CD4-positive, CD25-positive, alpha-beta regulatory T cell (primary cell): Measurements from ENCODE around the gene GMIP. TPM values are rescaled to one million over a fixed set of nuclear protein-coding genes. Genes with fewer than 3 reads are reported as not detected.
A peak's percentile ranks its signal among the peaks of the same experiment; 100 is the strongest.
"Not testable (repeated sequence)": the region's sequence is repeated elsewhere in the genome, so short reads cannot be mapped to it uniquely, and the experiment has no call there.

Experiments
- ATAC-seq, 2 donors: fragments of 150-1000 bp; cut with Tn5 transposase; one replicate each; pipeline ENCODE4 v1.10.0; 2021; ENCODE audit warnings: low read depth in 2 of 2, moderate number of reproducible peaks in 2 of 2, moderate library complexity in 1 of 2
- DNase-seq, 3 donors: peaks; one replicate each; pipeline versions ENCODE4 v3.0.0 to v3.0.0-alpha.2; 2012 to 2022; ENCODE audit warnings: mixed read lengths in 1 of 3
- H3K27ac ChIP-seq: one replicate; pipeline ENCODE4 v1.7.0; 2013; ENCODE audit warnings: mild to moderate bottlenecking, low read length; ENCODE audit not compliant: insufficient read depth, poor library complexity, severe bottlenecking
- H3K27me3 ChIP-seq: one replicate; pipeline ENCODE4 v1.7.0; 2013; ENCODE audit warnings: low read length; ENCODE audit not compliant: control insufficient read depth, insufficient read depth
- H3K36me3 ChIP-seq: one replicate; pipeline ENCODE4 v1.7.0; 2013; ENCODE audit warnings: mild to moderate bottlenecking, low read length, moderate library complexity; ENCODE audit not compliant: control insufficient read depth, insufficient read depth
- H3K4me1 ChIP-seq: 2 replicates; pipeline ENCODE4 v1.7.0; 2013; ENCODE audit warnings: mild to moderate bottlenecking, low read length; ENCODE audit not compliant: insufficient read depth, control insufficient read depth, poor library complexity, severe bottlenecking
- H3K4me3 ChIP-seq: one replicate; pipeline ENCODE4 v1.7.0; 2013; ENCODE audit warnings: low read depth, mild to moderate bottlenecking, low read length, moderate library complexity
- H3K9me3 ChIP-seq, 2 experiments: 1 replicate in 1 of 2; 2 replicates in 1 of 2; pipeline ENCODE4 v1.7.0; 2013; ENCODE audit warnings: low read length in 2 of 2, mild to moderate bottlenecking in 1 of 2, moderate library complexity in 1 of 2; ENCODE audit not compliant: control insufficient read depth in 2 of 2
- H3K27ac Mint-ChIP-seq, 3 donors: one replicate each; pipeline ENCODE4 v1.8.0; 2020 to 2022; ENCODE audit warnings: mild to moderate bottlenecking in 3 of 3, mixed read lengths in 3 of 3, moderate library complexity in 2 of 3
- H3K27me3 Mint-ChIP-seq: one replicate; pipeline ENCODE4 v1.8.0; 2022; ENCODE audit warnings: mild to moderate bottlenecking, mixed read lengths
- H3K36me3 Mint-ChIP-seq: one replicate; pipeline ENCODE4 v1.8.0; 2020; ENCODE audit warnings: mixed read lengths
- H3K4me1 Mint-ChIP-seq, 4 donors: one replicate each; pipeline ENCODE4 v1.8.0; 2020 to 2022; ENCODE audit warnings: mixed read lengths in 4 of 4, mild to moderate bottlenecking in 1 of 4
- H3K4me3 Mint-ChIP-seq, 4 donors: one replicate each; pipeline ENCODE4 v1.8.0; 2020 to 2022; ENCODE audit warnings: mild to moderate bottlenecking in 4 of 4, mixed read lengths in 4 of 4, moderate library complexity in 3 of 4
- H3K9me3 Mint-ChIP-seq, 7 donors: one replicate each; pipeline ENCODE4 v1.8.0; 2020 to 2022; ENCODE audit warnings: mixed read lengths in 7 of 7, mild to moderate bottlenecking in 3 of 7, moderate library complexity in 2 of 7
- polyA plus RNA-seq, 4 donors: library from polyadenylated mRNA; unstranded; fragments of 300-500 nt; fragmentation: Illumina TruSeq; gene quantifications; one replicate each; pipeline ENCODE4 v1.2.3, GENCODE V29; 2021
- total RNA-seq: library from RNA; stranded (reverse); gene quantifications from one replicate; pipeline ENCODE4 v1.2.3, GENCODE V29; 2022

Gene GMIP
- total and polyA plus RNA-seq, 5 donors from 2014 or later = 42.1 to 155 (median 46.4) TPM

DNA sequence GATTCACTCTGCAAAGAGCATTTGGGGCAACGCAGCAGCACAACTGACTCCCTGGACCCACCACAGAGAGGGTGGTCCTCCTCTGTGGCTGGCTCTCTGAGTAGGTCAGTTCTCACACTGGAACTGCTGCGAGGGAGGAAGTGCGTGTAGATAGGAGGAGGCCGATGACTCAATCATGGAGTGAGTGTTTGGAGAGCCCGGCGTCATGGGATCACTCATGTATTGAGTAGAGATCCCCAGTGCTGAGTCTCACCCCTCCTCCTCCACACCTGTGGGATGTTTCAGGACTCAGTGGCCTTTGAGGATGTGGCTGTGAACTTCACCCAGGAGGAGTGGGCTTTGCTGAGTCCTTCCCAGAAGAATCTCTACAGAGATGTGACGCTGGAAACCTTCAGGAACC lies 34.1 kb upstream of the GMIP start:
- Histone ChIP-seq H3K36me3 (peaks cover 85% of the 10 kb centered on the region), H3K27me3 (no peaks in the 10 kb centered on the region), H3K27ac (no peak overlapping the region), H3K4me1 (no peaks in the 10 kb centered on the region), H3K4me3 (peak overlapping the region; percentile 32), H3K9me3 (peaks cover 78 to 97% of the 10 kb centered on the region in 2 experiments)
- no peak for DNase-seq
- H3K9me3 Mint-ChIP-seq = peaks cover 0 to 77% (median 37%) of the 10 kb centered on the region in 7 donors
- peaks cover 74% of the 10 kb centered on the region for H3K36me3 Mint-ChIP-seq
- no peak for ATAC-seq
- H3K4me3 Mint-ChIP-seq = peak overlapping the region in 2 of 4 donors; percentile 24 to 52
- peaks cover 0 to 37% (median 4%) of the 10 kb centered on the region in 4 donors for H3K4me1 Mint-ChIP-seq
- H3K27ac Mint-ChIP-seq = peak overlapping the region in 1 of 3 donors; percentile 82
- no peaks in the 10 kb centered on the region for H3K27me3 Mint-ChIP-seq

DNA sequence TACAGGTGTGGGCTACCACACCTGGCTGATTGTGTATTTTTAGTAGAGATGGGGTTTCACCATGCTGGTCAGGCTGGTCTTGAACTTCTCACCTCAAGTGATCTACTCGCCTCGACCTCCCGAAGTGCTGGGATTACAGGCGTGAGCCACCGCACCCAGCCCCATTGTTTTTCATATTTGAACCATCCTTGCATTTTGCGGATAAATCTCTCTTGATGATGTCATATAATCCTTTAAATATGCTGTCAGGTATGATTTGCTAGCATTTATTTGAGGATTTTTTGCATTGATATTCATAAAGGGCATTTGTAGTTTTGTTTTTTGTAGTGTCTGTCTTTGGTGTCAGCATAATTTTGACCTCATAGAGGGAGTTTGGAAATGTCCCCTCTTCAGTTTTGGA lies 30.9 kb upstream of the GMIP start:
- peaks cover 74% of the 10 kb centered on the region for H3K36me3 Mint-ChIP-seq
- H3K4me3 Mint-ChIP-seq = peak overlapping the region; percentile 54 to 86 (median 71)
- H3K27me3 Mint-ChIP-seq = no peaks in the 10 kb centered on the region
- H3K9me3 Mint-ChIP-seq = peaks cover 0 to 76% (median 26%) of the 10 kb centered on the region in 7 donors
- Histone ChIP-seq H3K27me3 (no peaks in the 10 kb centered on the region), H3K9me3 (peaks cover 67 to 86% of the 10 kb centered on the region in 2 experiments), H3K4me3 (peak overlapping the region; percentile 24), H3K27ac (no peak overlapping the region), H3K4me1 (peaks cover 3% of the 10 kb centered on the region), H3K36me3 (peaks cover 86% of the 10 kb centered on the region)
- peaks cover 0 to 57% (median 15%) of the 10 kb centered on the region in 4 donors for H3K4me1 Mint-ChIP-seq
- ATAC-seq (no peak), DNase-seq (no peak)
- peak overlapping the region in 2 of 3 donors; percentile 29 to 84 for H3K27ac Mint-ChIP-seq

DNA sequence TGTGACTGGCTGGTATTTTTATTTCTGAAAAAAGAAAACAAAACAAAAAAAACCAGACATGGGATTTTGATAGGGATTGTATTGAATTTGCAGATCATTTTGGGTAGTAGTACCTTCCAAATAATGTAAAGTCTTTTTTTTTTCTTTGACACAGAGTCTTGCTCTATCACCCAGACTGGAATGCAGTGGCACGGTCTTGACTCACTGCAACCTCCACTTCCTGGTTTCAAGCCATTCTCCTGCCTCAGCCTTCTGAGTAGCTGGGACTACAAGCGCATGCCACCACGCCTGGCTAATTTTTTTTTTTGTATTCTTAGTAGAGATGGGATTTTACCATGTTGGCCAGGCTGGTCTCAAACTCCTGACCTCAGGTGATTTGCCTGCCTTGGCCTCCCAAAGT lies 29.4 kb upstream of the GMIP start:
- peaks cover 7% of the 10 kb centered on the region for H3K27me3 Mint-ChIP-seq
- peaks cover 71% of the 10 kb centered on the region for H3K36me3 ChIP-seq
- peaks cover 0 to 69% (median 16%) of the 10 kb centered on the region in 7 donors for H3K9me3 Mint-ChIP-seq
- no peak for ATAC-seq
- H3K27me3 ChIP-seq = no peaks in the 10 kb centered on the region
- peaks cover 60% of the 10 kb centered on the region for H3K36me3 Mint-ChIP-seq
- DNase-seq = no peak
- H3K27ac ChIP-seq = no peak overlapping the region
- H3K9me3 ChIP-seq = peaks cover 53 to 71% of the 10 kb centered on the region in 2 experiments
- H3K4me1 ChIP-seq = peaks cover 9% of the 10 kb centered on the region
- H3K4me3 Mint-ChIP-seq = peak overlapping the region; percentile 59 to 87 (median 74)
- H3K4me3 ChIP-seq = no peak overlapping the region
- peak overlapping the region in 2 of 3 donors; percentile 20 to 43 for H3K27ac Mint-ChIP-seq
- H3K4me1 Mint-ChIP-seq = peaks cover 0 to 60% (median 19%) of the 10 kb centered on the region in 4 donors

DNA sequence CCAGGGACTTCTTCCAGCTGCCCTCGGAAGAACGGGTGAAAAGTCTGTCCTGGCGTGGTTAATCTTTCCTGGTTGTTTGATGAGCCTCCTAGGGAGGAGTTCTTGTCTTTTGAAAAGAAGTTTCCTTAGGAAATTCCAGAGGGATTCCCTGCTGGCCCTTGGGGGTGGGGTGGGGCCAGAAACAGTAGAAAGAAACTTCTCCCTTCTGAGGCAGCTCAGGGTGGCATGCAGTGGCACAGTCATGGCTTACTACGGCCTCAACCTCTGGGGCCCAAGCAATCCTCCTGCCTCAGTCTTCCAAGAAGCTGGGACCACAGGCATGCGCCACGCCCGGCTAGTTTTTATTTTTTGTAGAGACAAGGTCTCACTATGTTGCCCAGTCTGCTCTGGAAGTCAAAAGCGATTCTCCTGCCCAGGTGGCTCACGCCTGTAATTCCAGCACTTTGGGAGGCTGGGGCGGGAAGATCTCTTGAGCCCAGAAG lies 26.7 kb upstream of the GMIP start:
- Mint-ChIP-seq H3K9me3 (peaks cover 0 to 44% (median 5%) of the 10 kb centered on the region in 7 donors), H3K4me1 (peaks cover 0 to 58% (median 19%) of the 10 kb centered on the region in 4 donors), H3K27me3 (peaks cover 7% of the 10 kb centered on the region), H3K27ac (peak overlapping the region; percentile 93 to 99 (median 97)), H3K36me3 (peaks cover 34% of the 10 kb centered on the region), H3K4me3 (peak overlapping the region; percentile 87 to 97 (median 92))
- peaks cover 13% of the 10 kb centered on the region for H3K4me1 ChIP-seq
- ATAC-seq = no peak
- peaks cover 45% of the 10 kb centered on the region for H3K36me3 ChIP-seq
- no peak for DNase-seq
- H3K27ac ChIP-seq = peak overlapping the region; percentile 96
- peak overlapping the region; percentile 94 for H3K4me3 ChIP-seq
- no peaks in the 10 kb centered on the region for H3K27me3 ChIP-seq
- H3K9me3 ChIP-seq = peaks cover 32 to 61% of the 10 kb centered on the region in 2 experiments

DNA sequence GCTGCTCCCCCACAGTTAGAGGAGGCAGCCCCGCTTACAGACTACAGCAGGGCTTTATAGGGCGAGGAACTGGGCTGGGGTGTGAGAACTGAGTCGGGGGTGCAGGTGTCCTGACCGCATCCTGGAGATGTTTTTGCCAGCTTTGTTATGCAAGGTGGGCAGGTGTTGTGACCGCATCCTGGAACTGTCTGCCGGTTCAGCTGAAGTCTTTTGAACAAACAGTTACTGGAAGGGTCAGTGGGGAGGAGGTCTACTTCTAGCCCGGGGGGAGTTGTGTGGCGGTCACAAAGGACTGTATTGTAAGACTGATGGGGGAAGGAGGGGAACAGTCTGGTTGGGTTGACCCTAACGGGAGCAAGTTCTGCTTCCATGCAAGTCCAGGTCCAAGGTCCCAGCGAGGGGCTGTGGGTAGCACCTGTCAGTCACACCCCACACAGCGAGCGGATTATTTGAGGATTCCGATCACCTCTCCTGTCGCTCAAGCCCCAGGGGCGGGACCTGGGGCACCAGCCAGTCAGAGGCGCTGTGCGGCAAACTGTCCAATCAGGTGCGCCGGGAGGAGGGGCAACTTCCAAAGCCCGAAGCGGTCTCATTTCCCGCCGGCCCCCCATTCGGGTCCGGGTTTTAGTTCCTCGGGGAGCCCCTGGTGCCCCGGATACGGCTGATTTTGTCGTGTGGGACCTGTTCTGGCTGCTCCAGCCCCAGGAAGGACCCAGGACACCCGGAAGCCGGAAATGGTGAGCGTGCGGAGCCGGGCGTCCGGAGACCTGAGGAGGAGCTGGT lies 25.0 kb upstream of the GMIP start, which contains the start of gene ZNF101:
ZNF101 (plus strand) TSS at position 610 of the 783 bp plus-strand sequence; CDS start at position 735, 125 bp downstream.
- ATAC-seq (peak; percentile 67 to 69), DNase-seq (peak; percentile 86 to 98 (median 97))
- Histone ChIP-seq H3K27ac (peak within 1 kb of the TSS; percentile 96), H3K4me1 (peaks cover 13% of the 10 kb centered on the region), H3K27me3 (no peaks in the 10 kb centered on the region), H3K9me3 (peaks cover 19 to 47% of the 10 kb centered on the region in 2 experiments), H3K4me3 (peak within 1 kb of the TSS; percentile 94), H3K36me3 (peaks cover 29% of the 10 kb centered on the region)
- peaks cover 5 to 57% (median 17%) of the 10 kb centered on the region in 4 donors for H3K4me1 Mint-ChIP-seq
- H3K27me3 Mint-ChIP-seq = peaks cover 7% of the 10 kb centered on the region
- H3K36me3 Mint-ChIP-seq = peaks cover 23% of the 10 kb centered on the region
- peak within 1 kb of the TSS; percentile 97 to 99 (median 99) for H3K27ac Mint-ChIP-seq
- H3K9me3 Mint-ChIP-seq = peaks cover 0 to 35% (median 5%) of the 10 kb centered on the region in 7 donors
- H3K4me3 Mint-ChIP-seq = peak within 1 kb of the TSS; percentile 87 to 97 (median 92)

DNA sequence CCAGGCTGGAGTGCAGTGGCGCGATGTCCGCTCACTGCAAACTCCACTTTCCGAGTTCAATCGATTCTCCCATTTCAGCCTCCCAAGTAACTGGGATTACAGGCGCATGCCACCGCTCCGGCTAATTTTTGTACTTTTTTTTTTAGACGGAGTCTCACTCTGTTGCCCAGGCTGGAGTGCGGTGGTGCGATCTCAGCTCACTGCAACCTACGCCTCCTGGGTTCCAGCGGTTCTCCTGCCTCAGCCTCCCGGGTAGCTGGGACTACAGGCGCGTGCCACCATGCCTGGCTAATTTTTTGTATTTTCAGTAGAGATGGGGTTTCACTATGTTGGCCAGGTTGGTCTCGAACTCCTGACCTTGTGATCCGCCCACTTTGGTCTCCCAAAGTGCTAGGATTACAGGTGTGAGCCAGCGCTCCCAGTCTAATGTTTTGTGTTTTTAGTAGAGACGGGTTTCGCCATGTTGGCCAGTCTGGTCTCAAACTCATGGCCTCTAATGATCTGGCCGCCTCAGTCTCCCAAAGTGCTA lies 22.0 kb upstream of the GMIP start:
- not testable (repeated sequence) for H3K36me3 Mint-ChIP-seq, H3K27me3 ChIP-seq, H3K36me3 ChIP-seq, DNase-seq, ATAC-seq, H3K27me3 Mint-ChIP-seq, H3K27ac ChIP-seq, H3K4me3 ChIP-seq
- Mint-ChIP-seq H3K4me3 (peak overlapping the region in 2 of 4 donors; percentile 14 to 59), H3K9me3 (peaks cover 0 to 12% (median under 1%) of the 10 kb centered on the region in 7 donors), H3K27ac (peak overlapping the region in 2 of 3 donors; percentile 31 to 32), H3K4me1 (peaks cover 9 to 59% (median 29%) of the 10 kb centered on the region in 4 donors)
- Histone ChIP-seq H3K9me3 (peaks cover 3 to 19% of the 10 kb centered on the region in 2 experiments), H3K4me1 (peaks cover 35% of the 10 kb centered on the region)

DNA sequence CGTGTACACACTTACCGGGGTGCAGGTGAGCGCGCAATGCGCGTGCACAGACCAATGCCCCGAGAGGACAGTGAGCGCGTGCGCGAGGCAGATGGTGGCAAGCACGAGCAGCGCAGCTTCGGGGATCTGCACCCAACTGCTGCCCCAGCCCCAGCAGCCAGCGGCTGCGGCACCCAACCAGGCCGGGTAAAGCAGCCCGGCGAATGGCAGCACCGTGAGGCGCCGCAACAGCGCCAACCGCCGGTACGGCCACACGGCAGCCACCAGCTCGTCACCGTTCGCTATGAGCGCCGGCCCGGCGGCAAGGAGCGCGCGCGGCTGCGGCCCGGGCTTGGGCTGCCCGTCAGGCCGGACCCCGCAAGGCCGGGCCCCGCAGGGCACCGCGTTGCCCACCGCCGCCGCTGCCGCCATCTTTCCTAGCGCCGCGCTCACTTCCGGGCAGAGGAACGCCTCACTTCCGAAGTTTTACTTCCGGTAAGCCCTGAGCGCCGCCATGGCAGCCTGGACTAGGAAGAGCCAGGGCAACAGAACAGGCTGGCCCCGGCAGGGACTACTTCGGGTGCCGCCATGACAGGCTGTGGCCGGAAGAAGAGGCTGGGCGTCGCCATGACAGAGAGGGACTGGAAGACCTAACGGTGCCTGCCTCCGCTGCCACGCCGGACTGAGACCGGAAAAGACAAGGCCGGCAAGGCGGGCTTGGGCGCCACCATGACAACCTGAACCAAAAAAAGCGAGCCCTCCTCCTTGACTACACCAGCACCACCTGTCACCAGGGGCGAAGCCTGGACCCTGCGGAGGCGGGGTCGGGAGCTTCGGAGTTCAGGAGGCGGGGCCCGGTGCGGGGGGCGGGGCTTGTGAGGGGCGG lies 20.0 kb upstream of the GMIP start, which contains the start of gene ATP13A1:
ATP13A1 (minus strand) TSS at position 421 of the 865 bp plus-strand sequence; CDS start at position 411, 10 bp downstream.
- ATAC-seq (peak; percentile 70 to 75), DNase-seq (peak; percentile 92 to 98 (median 95))
- Histone ChIP-seq H3K27me3 (no peaks in the 10 kb centered on the region), H3K36me3 (peaks cover 14% of the 10 kb centered on the region), H3K4me1 (peaks cover 42% of the 10 kb centered on the region), H3K4me3 (peak within 1 kb of the TSS; percentile 84), H3K27ac (peak within 1 kb of the TSS; percentile 96), H3K9me3 (peaks cover 3 to 17% of the 10 kb centered on the region in 2 experiments)
- Mint-ChIP-seq H3K27me3 (peaks cover 5% of the 10 kb centered on the region), H3K4me3 (peak within 1 kb of the TSS; percentile 91 to 99 (median 94)), H3K27ac (peak within 1 kb of the TSS; percentile 97 to 98 (median 98)), H3K4me1 (peaks cover 9 to 55% (median 26%) of the 10 kb centered on the region in 4 donors), H3K9me3 (peaks cover 0 to 8% (median 0%) of the 10 kb centered on the region in 7 donors), H3K36me3 (peaks cover 8% of the 10 kb centered on the region)
